Keratinocyte (primary cell): ENCODE results near the gene TLR4.

Experiments used
- EZH2 ChIP-seq: IDR thresholded peaks from one replicate; pipeline ENCODE4 v1.6.1; 2012; ENCODE audit warnings: inconsistent platforms, mild to moderate bottlenecking, low read length, moderate library complexity
- TF ChIP-seq, protein P1 (sequence below), 3 experiments: IDR thresholded peaks in 1 of 3; conservative IDR thresholded peaks in 1 of 3; optimal IDR thresholded peaks in 1 of 3; 2 replicates in 2 of 3; 3 replicates in 1 of 3; pipeline versions ENCODE3 to v1.5.1; 2011; ENCODE audit warnings: low read length in 3 of 3, mild to moderate bottlenecking in 3 of 3, moderate library complexity in 2 of 3, control low read depth in 1 of 3, inconsistent platforms in 1 of 3; ENCODE audit not compliant: insufficient read depth in 2 of 3; ENCODE audit errors: extremely low read depth in 1 of 3

GRCh38 chr9:117768750-117769395, 64.7 kb downstream of the TLR4 start:
- TF ChIP-seq, protein P1, sequence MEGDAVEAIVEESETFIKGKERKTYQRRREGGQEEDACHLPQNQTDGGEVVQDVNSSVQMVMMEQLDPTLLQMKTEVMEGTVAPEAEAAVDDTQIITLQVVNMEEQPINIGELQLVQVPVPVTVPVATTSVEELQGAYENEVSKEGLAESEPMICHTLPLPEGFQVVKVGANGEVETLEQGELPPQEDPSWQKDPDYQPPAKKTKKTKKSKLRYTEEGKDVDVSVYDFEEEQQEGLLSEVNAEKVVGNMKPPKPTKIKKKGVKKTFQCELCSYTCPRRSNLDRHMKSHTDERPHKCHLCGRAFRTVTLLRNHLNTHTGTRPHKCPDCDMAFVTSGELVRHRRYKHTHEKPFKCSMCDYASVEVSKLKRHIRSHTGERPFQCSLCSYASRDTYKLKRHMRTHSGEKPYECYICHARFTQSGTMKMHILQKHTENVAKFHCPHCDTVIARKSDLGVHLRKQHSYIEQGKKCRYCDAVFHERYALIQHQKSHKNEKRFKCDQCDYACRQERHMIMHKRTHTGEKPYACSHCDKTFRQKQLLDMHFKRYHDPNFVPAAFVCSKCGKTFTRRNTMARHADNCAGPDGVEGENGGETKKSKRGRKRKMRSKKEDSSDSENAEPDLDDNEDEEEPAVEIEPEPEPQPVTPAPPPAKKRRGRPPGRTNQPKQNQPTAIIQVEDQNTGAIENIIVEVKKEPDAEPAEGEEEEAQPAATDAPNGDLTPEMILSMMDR (optimal IDR thresholded peaks at IDR 0.05 in 1 of 3, IDR thresholded peaks at IDR 0.05 in 1 of 3, conservative IDR thresholded peaks at IDR 0.05 in 1 of 3; ENCODE audit: extremely low read depth in 1 of 3, insufficient read depth in 2 of 3, low read length in 3 of 3): no peak
- no peak for TF ChIP-seq EZH2
